Measurements from ENCODE around the gene DLGAP3.

Gene DLGAP3

DNA sequence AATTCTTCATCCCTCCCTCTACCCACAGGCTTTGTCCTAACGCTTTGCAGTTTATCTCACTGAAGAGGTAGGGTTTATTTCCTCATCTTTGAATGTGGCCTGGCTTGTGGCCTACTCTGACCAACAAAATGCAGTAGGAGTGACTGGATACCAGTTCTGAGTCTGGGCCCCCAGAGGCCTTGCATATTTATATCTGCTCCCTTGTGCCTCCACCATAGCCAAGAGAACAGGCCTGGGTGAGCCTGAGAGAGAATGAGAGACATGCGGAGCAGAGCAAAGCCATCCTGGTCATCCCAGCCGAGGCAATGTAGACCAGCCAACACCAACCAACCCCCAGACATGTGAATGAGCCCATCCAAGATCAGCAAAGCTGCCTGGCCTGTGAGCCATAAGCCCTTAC lies 100.2 kb downstream of the DLGAP3 start:
- no peak for ATAC-seq (ENCODE audit: insufficient read depth, low read depth)

DNA sequence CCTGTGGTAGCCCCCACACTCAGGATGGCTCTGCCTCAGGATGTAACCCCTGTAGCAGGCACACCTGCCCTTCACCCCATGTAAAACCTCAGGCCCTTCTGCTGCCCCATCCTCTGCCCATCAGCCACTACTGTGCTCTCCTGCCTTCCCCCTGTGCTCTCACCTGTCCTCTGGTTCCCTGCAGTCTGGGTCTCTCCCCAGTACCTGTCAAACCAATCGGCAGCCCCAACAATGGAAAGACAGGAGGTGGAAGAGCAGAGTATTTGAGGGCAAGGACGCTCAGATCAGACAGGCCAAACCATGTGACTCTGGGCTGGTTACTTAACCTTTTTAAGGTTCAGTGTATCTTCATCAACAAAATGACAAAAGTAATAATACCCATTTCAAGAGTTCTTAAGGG lies 100.8 kb downstream of the DLGAP3 start:
- no peak overlapping the region for H3K9ac ChIP-seq (ENCODE audit: low read depth, low read length)
- H3K4me3 ChIP-seq (ENCODE audit: low read depth in 1 of 2, low read length in 2 of 2) = no peak overlapping the region
- H3K9me3 ChIP-seq (ENCODE audit: insufficient read depth, low read length, severe bottlenecking) = no peaks in the 10 kb centered on the region
- no peaks in the 10 kb centered on the region for H3K27me3 ChIP-seq (ENCODE audit: insufficient read depth, low read length, poor library complexity)
- H3K79me2 ChIP-seq (ENCODE audit: insufficient read depth, low read length) = no peaks in the 10 kb centered on the region
- TF ChIP-seq EZH2 (IDR thresholded peaks at IDR 0.05; ENCODE audit: borderline replicate concordance, low read depth, low read length, severe bottlenecking) (no peak), CTCF (IDR thresholded peaks at IDR 0.05; ENCODE audit: borderline replicate concordance, extremely low read depth, low read length, poor library complexity, severe bottlenecking) (no peak)
- no peaks in the 10 kb centered on the region for H3K36me3 ChIP-seq (ENCODE audit: insufficient read depth, low read length)
- no peak overlapping the region for H2AFZ ChIP-seq (ENCODE audit: low read depth, low read length)
- 0 out of 2 replicates have a peak, but pooled peaks cover 3% of the 10 kb centered on the region for H4K20me1 ChIP-seq (ENCODE audit: insufficient read depth, low read length)
- no peaks in the 10 kb centered on the region for H3K4me1 ChIP-seq (ENCODE audit: insufficient read depth, low read length)
- H3K27ac ChIP-seq (ENCODE audit: low read length) = no peak overlapping the region
- no peak for ATAC-seq (ENCODE audit: insufficient read depth, low read depth)
- DNase-seq = no peak
- no peak overlapping the region for H3K4me2 ChIP-seq (ENCODE audit: insufficient read depth, low read length)

More for the DNA sequence above, 100.2 kb downstream of the DLGAP3 start:
- TF ChIP-seq EZH2 (IDR thresholded peaks at IDR 0.05; ENCODE audit: borderline replicate concordance, low read depth, low read length, severe bottlenecking) (no peak), CTCF (IDR thresholded peaks at IDR 0.05; ENCODE audit: borderline replicate concordance, extremely low read depth, low read length, poor library complexity, severe bottlenecking) (no peak)
- Histone ChIP-seq H3K9ac (ENCODE audit: low read depth, low read length) (no peak overlapping the region), H3K4me3 (ENCODE audit: low read depth in 1 of 2, low read length in 2 of 2) (no peak overlapping the region), H3K79me2 (ENCODE audit: insufficient read depth, low read length) (no peaks in the 10 kb centered on the region), H3K36me3 (ENCODE audit: insufficient read depth, low read length) (no peaks in the 10 kb centered on the region), H3K27ac (ENCODE audit: low read length) (no peak overlapping the region), H3K4me2 (ENCODE audit: insufficient read depth, low read length) (no peak overlapping the region), H2AFZ (ENCODE audit: low read depth, low read length) (no peak overlapping the region), H4K20me1 (ENCODE audit: insufficient read depth, low read length) (0 out of 2 replicates have a peak, but pooled peaks cover 3% of the 10 kb centered on the region), H3K9me3 (ENCODE audit: insufficient read depth, low read length, severe bottlenecking) (no peaks in the 10 kb centered on the region), H3K27me3 (ENCODE audit: insufficient read depth, low read length, poor library complexity) (no peaks in the 10 kb centered on the region), H3K4me1 (ENCODE audit: insufficient read depth, low read length) (no peaks in the 10 kb centered on the region)
- no peak for DNase-seq

DNA sequence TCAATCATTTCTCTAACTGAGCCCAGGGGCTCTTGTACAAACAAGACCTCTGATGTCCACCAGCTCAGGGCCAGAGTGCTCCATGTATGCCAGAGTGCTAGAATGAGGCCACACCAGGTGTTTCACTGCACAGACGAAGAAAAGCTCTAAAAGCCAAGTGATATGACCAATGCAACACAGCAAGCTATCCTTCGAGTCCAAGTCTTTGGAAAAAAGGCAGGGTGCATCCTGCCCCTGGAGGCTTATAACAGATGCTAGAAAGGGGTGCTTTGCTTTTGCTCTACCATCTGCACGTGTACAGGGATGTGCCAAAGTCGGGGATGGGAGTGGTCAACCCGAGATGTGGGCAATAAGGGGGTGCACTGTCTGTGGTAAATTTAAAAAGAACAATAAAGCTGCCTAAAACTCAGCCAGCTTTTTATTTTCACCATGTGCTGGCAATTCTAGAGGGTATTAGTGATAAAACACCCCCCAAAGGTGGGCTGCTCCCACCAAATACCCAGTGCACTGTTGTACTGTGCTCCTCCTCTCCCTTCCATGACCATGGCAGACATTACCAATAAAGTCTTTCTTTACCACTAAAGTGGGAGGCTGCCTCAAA lies 102.0 kb downstream of the DLGAP3 start:
- no peak for DNase-seq
- no peaks in the 10 kb centered on the region for H3K79me2 ChIP-seq (ENCODE audit: insufficient read depth, low read length)
- no peaks in the 10 kb centered on the region for H3K4me1 ChIP-seq (ENCODE audit: insufficient read depth, low read length)
- H3K9ac ChIP-seq (ENCODE audit: low read depth, low read length) = no peak overlapping the region
- H2AFZ ChIP-seq (ENCODE audit: low read depth, low read length) = no peak overlapping the region
- no peaks in the 10 kb centered on the region for H3K36me3 ChIP-seq (ENCODE audit: insufficient read depth, low read length)
- no peaks in the 10 kb centered on the region for H3K27me3 ChIP-seq (ENCODE audit: insufficient read depth, low read length, poor library complexity)
- no peak overlapping the region for H3K4me3 ChIP-seq (ENCODE audit: low read depth in 1 of 2, low read length in 2 of 2)
- H4K20me1 ChIP-seq (ENCODE audit: insufficient read depth, low read length) = 0 out of 2 replicates have a peak, but pooled peaks cover 3% of the 10 kb centered on the region
- no peaks in the 10 kb centered on the region for H3K9me3 ChIP-seq (ENCODE audit: insufficient read depth, low read length, severe bottlenecking)
- no peak for ATAC-seq (ENCODE audit: insufficient read depth, low read depth)
- no peak overlapping the region for H3K4me2 ChIP-seq (ENCODE audit: insufficient read depth, low read length)
- TF ChIP-seq EZH2 (IDR thresholded peaks at IDR 0.05; ENCODE audit: borderline replicate concordance, low read depth, low read length, severe bottlenecking) = no peak
- no peak for TF ChIP-seq CTCF (IDR thresholded peaks at IDR 0.05; ENCODE audit: borderline replicate concordance, extremely low read depth, low read length, poor library complexity, severe bottlenecking)
- H3K27ac ChIP-seq (ENCODE audit: low read length) = no peak overlapping the region
